GM15510 (cell line): ENCODE results near the gene PDYN.

Experiments used
- POLR2A ChIP-seq: IDR thresholded peaks from 3 replicates; pipeline ENCODE4 v1.6.1; 2011; ENCODE audit warnings: borderline replicate concordance; ENCODE audit not compliant: insufficient read length; ENCODE audit errors: extremely low read depth

PDYN gene

GRCh38 chr20:1993986-1994385 lies at the start of gene PDYN:
PDYN (minus strand) TSS chr20:1994058; CDS start chr20:1983084, 10,974 bp downstream.
- no peak for TF ChIP-seq POLR2A

- no peak for TF ChIP-seq POLR2A
Measured at GRCh38 chr20:2042400-2042799, 48.5 kb upstream of the PDYN start.

GRCh38 chr20:2038161-2038560 lies 44.3 kb upstream of the PDYN start:
- no peak for TF ChIP-seq POLR2A

GRCh38 chr20:2037296-2037914 lies 43.5 kb upstream of the PDYN start:
- TF ChIP-seq POLR2A: no peak

GRCh38 chr20:2032168-2032567 lies 38.3 kb upstream of the PDYN start:
- TF ChIP-seq POLR2A: no peak

- no peak for TF ChIP-seq POLR2A
Measured at GRCh38 chr20:2026514-2026913, 32.7 kb upstream of the PDYN start.

GRCh38 chr20:2026004-2026403 lies 32.1 kb upstream of the PDYN start:
- TF ChIP-seq POLR2A: no peak

- no peak for TF ChIP-seq POLR2A
Measured at GRCh38 chr20:2023151-2023550, 29.3 kb upstream of the PDYN start.

- TF ChIP-seq POLR2A: no peak
Measured at GRCh38 chr20:2022163-2022562, 28.3 kb upstream of the PDYN start.

- TF ChIP-seq POLR2A: no peak
Measured at GRCh38 chr20:2010533-2010932, 16.7 kb upstream of the PDYN start.

- no peak for TF ChIP-seq POLR2A
Measured at GRCh38 chr20:2006452-2007361, 12.8 kb upstream of the PDYN start.

- no peak for TF ChIP-seq POLR2A
Measured at GRCh38 chr20:2005831-2006426, 12.1 kb upstream of the PDYN start.

- no peak for TF ChIP-seq POLR2A
Measured at GRCh38 chr20:2005359-2005758, 11.5 kb upstream of the PDYN start.

- no peak for TF ChIP-seq POLR2A
Measured at GRCh38 chr20:2004171-2004570, 10.3 kb upstream of the PDYN start.

- TF ChIP-seq POLR2A: no peak
Measured at GRCh38 chr20:2002365-2002764, 8.5 kb upstream of the PDYN start.

GRCh38 chr20:2001119-2001518 lies 7.3 kb upstream of the PDYN start:
- no peak for TF ChIP-seq POLR2A

- no peak for TF ChIP-seq POLR2A
Measured at GRCh38 chr20:2000285-2000684, 6.4 kb upstream of the PDYN start.

GRCh38 chr20:1998715-1999114 lies 4.9 kb upstream of the PDYN start:
- TF ChIP-seq POLR2A: no peak
